ENCODE data around the gene MEIS1.

Gene MEIS1

GRCh38 chr2:66461001-66461663, 26.2 kb downstream of the MEIS1 start:
- no peak overlapping the region for H3K27ac ChIP-seq
- no peak for TF ChIP-seq CTCF (IDR thresholded peaks at IDR 0.05; ENCODE audit: low read depth, low read length, missing control alignments)
- no peak overlapping the region for H3K4me3 ChIP-seq (ENCODE audit: low read depth, low read length)
- no peak for DNase-seq
- in situ Hi-C loops (cut with HindIII; ENCODE audit: low pct_ligation_motif_present, low sequenced_read_pairs): no loop called here
- H3K36me3 ChIP-seq (replicated peaks): no peaks in the 10 kb centered on the region
- H3K27me3 ChIP-seq (replicated peaks): no peaks in the 10 kb centered on the region

GRCh38 chr2:66461664-66462500, 27.0 kb downstream of the MEIS1 start:
- Histone ChIP-seq H3K27ac (no peak overlapping the region), H3K27me3 (replicated peaks) (no peaks in the 10 kb centered on the region), H3K4me3 (ENCODE audit: low read depth, low read length) (no peak overlapping the region), H3K36me3 (replicated peaks) (no peaks in the 10 kb centered on the region)
- DNase-seq: no peak
- in situ Hi-C loops (cut with HindIII; ENCODE audit: low pct_ligation_motif_present, low sequenced_read_pairs): no loop called here
- no peak for TF ChIP-seq CTCF (IDR thresholded peaks at IDR 0.05; ENCODE audit: low read depth, low read length, missing control alignments)

GRCh38 chr2:66462501-66462825, 27.5 kb downstream of the MEIS1 start:
- H3K36me3 ChIP-seq (replicated peaks): no peaks in the 10 kb centered on the region
- H3K27me3 ChIP-seq (replicated peaks): no peaks in the 10 kb centered on the region
- no peak for TF ChIP-seq CTCF (IDR thresholded peaks at IDR 0.05; ENCODE audit: low read depth, low read length, missing control alignments)
- no peak for DNase-seq
- H3K4me3 ChIP-seq (ENCODE audit: low read depth, low read length): no peak overlapping the region
- H3K27ac ChIP-seq: no peak overlapping the region
- in situ Hi-C loops (cut with HindIII; ENCODE audit: low pct_ligation_motif_present, low sequenced_read_pairs): no loop called here

GRCh38 chr2:66463206-66463755, 28.4 kb downstream of the MEIS1 start:
- in situ Hi-C loops (cut with HindIII; ENCODE audit: low pct_ligation_motif_present, low sequenced_read_pairs): no loop called here
- no peak for DNase-seq
- Histone ChIP-seq H3K36me3 (replicated peaks) (no peaks in the 10 kb centered on the region), H3K27me3 (replicated peaks) (no peaks in the 10 kb centered on the region), H3K4me3 (ENCODE audit: low read depth, low read length) (no peak overlapping the region), H3K27ac (no peak overlapping the region)
- TF ChIP-seq CTCF (IDR thresholded peaks at IDR 0.05; ENCODE audit: low read depth, low read length, missing control alignments): no peak

- no peak for DNase-seq
- Histone ChIP-seq H3K27me3 (replicated peaks) (no peaks in the 10 kb centered on the region), H3K36me3 (replicated peaks) (no peaks in the 10 kb centered on the region), H3K4me3 (ENCODE audit: low read depth, low read length) (no peak overlapping the region), H3K27ac (no peak overlapping the region)
- in situ Hi-C loops (cut with HindIII; ENCODE audit: low pct_ligation_motif_present, low sequenced_read_pairs): no loop called here
- TF ChIP-seq CTCF (IDR thresholded peaks at IDR 0.05; ENCODE audit: low read depth, low read length, missing control alignments): no peak
Measured at GRCh38 chr2:66464930-66465637, 30.2 kb downstream of the MEIS1 start.

Measured in brain microvascular endothelial cell (primary cell).